ENCODE measurements around the gene JUP. TPM values are rescaled to one million over a fixed set of nuclear protein-coding genes. Genes with fewer than 3 reads are reported as not detected.

The JUP gene
- total and polyA plus RNA-seq, 2 of the 13 experiments (the other 11 are each of a cell fraction or from before 2014, with no cell fraction given) = 12.1 to 20.6 TPM

DNA sequence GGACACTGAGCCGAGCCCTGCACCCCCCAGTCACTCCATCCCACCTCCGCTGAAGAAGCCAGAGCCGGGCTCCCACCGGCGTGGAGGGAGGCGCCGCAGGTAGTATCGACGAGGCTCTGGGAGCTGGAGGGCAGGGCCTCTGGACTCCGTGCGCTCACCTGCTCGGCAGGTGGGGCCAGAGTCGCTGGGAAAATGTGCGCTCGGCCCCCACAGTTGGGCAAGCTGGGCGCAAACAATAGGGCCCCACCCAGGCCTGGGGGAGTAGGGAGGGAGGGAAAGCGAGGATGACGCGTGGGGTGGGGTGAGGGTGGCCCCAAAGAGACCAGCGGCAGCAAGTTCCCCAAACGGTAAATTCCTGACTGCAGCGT is 668 bp downstream of the JUP start (continued):
- TF ChIP-seq, protein P1, sequence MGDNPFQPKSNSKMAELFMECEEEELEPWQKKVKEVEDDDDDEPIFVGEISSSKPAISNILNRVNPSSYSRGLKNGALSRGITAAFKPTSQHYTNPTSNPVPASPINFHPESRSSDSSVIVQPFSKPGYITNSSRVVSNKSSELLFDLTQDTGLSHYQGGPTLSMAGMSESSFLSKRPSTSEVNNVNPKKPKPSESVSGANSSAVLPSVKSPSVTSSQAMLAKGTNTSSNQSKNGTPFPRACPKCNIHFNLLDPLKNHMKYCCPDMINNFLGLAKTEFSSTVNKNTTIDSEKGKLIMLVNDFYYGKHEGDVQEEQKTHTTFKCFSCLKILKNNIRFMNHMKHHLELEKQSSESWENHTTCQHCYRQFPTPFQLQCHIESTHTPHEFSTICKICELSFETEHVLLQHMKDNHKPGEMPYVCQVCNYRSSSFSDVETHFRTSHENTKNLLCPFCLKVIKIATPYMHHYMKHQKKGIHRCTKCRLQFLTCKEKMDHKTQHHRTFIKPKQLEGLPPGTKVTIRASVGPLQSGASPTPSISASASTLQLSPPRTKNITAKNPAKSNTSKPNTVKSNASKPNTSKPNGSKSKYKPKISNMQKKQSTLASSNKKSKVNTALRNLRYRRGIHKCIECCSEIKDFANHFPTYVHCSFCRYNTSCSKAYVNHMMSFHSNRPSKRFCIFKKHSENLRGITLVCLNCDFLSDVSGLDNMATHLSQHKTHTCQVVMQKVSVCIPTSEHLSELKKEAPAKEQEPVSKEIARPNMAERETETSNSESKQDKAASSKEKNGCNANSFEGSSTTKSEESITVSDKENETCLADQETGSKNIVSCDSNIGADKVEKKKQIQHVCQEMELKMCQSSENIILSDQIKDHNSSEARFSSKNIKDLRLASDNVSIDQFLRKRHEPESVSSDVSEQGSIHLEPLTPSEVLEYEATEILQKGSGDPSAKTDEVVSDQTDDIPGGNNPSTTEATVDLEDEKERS (CRISPR knock-in tag; IDR thresholded peaks at IDR 0.05) = peak; percentile 51; the same call in 1 of the 2 replicates
- TF ChIP-seq ZNF407 (CRISPR knock-in tag; IDR thresholded peaks at IDR 0.05; ENCODE audit: not compliant biosample characterization) (peak; percentile 90), NFKBIZ (CRISPR knock-in tag; IDR thresholded peaks at IDR 0.05) (no peak), MED1 (CRISPR knock-in tag; IDR thresholded peaks at IDR 0.05) (no peak; the same call in 1 of the 2 replicates), KDM6A (CRISPR knock-in tag; IDR thresholded peaks at IDR 0.05; ENCODE audit: low read depth) (no peak), MYNN (CRISPR knock-in tag; IDR thresholded peaks at IDR 0.05; ENCODE audit: low read depth) (0 out of 2 replicates have a peak, but pooled peaks have one; percentile 52), ZNF761 (CRISPR knock-in tag; conservative IDR thresholded peaks at IDR 0.05) (no peak), NFATC3 (CRISPR knock-in tag; IDR thresholded peaks at IDR 0.05) (peak; percentile 77; the same call in 1 of the 2 replicates), ZNF724P (CRISPR knock-in tag; IDR thresholded peaks at IDR 0.05; ENCODE audit: borderline replicate concordance) (no peak), CEBPG (CRISPR knock-in tag; IDR thresholded peaks at IDR 0.05) (peak; percentile 23; the same call in 1 of the 2 replicates), ZNF570 (CRISPR knock-in tag; IDR thresholded peaks at IDR 0.05; ENCODE audit: borderline replicate concordance) (peak; percentile 58; the same call in 1 of the 2 replicates), TBP (CRISPR knock-in tag; IDR thresholded peaks at IDR 0.05) (no peak), ZEB1 (IDR thresholded peaks at IDR 0.05; ENCODE audit: insufficient replicate concordance, low read depth) (peak; percentile 98), PTBP1 (IDR thresholded peaks at IDR 0.05; ENCODE audit: low read depth, low read length, poor library complexity, severe bottlenecking) (no peak), ZBTB8A (CRISPR knock-in tag; IDR thresholded peaks at IDR 0.05; ENCODE audit: borderline replicate concordance, low read depth) (no peak)
- TF ChIP-seq, protein P2, sequence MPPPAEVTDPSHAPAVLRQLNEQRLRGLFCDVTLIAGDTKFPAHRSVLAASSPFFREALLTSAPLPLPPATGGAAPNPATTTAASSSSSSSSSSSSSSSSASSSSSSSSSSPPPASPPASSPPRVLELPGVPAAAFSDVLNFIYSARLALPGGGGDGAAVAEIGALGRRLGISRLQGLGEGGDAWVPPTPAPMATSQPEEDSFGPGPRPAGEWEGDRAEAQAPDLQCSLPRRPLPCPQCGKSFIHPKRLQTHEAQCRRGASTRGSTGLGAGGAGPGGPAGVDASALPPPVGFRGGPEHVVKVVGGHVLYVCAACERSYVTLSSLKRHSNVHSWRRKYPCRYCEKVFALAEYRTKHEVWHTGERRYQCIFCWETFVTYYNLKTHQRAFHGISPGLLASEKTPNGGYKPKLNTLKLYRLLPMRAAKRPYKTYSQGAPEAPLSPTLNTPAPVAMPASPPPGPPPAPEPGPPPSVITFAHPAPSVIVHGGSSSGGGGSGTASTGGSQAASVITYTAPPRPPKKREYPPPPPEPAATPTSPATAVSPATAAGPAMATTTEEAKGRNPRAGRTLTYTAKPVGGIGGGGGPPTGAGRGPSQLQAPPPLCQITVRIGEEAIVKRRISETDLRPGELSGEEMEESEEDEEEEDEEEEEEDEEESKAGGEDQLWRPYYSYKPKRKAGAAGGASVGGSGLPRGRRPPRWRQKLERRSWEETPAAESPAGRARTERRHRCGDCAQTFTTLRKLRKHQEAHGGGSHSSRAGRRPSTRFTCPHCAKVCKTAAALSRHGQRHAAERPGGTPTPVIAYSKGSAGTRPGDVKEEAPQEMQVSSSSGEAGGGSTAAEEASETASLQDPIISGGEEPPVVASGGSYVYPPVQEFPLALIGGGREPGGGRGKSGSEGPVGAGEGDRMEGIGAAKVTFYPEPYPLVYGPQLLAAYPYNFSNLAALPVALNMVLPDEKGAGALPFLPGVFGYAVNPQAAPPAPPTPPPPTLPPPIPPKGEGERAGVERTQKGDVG (CRISPR knock-in tag; IDR thresholded peaks at IDR 0.05; ENCODE audit: borderline replicate concordance) = no peak; the same call in 1 of the 2 replicates
